Body of pancreas (tissue), 4 donors: ENCODE measurements around the gene CENPU. TPM values are rescaled to one million over a fixed set of nuclear protein-coding genes. Genes with fewer than 3 reads are reported as not detected.

Experiments
- ATAC-seq: fragments of 150-250 bp; one replicate; pipeline ENCODE4 v1.9.1; 2016
- DNase-seq, 4 donors: peaks; one replicate each; pipeline ENCODE4 v3.0.0-alpha.2; 2019
- H3K27ac ChIP-seq, 4 donors: fragments of 200-600 bp; sonication (generic); 1 replicate in 3 of 4; 2 replicates in 1 of 4; pipeline versions ENCODE4 v1.5.1 to v1.6.1; 2016 to 2019; ENCODE audit warnings: mild to moderate bottlenecking in 1 of 4, mixed read lengths in 1 of 4, moderate library complexity in 1 of 4
- H3K27me3 ChIP-seq, 2 donors: fragments of 200-600 bp; sonication (generic); one replicate each; pipeline ENCODE4 v1.6.0; 2016; ENCODE audit warnings: mild to moderate bottlenecking in 1 of 2
- H3K36me3 ChIP-seq, 2 donors: fragments of 200-600 bp; sonication (generic); replicated peaks in 1 of 2; 2 replicates each; pipeline ENCODE4 v1.5.1; 2016; ENCODE audit warnings: low read depth in 2 of 2; ENCODE audit not compliant: insufficient read depth in 1 of 2
- H3K4me1 ChIP-seq: fragments of 200-600 bp; sonication (generic); one replicate; pipeline ENCODE4 v1.6.0; 2016
- H3K4me3 ChIP-seq, 2 donors: fragments of 200-600 bp; sonication (generic); 1 replicate in 1 of 2; 2 replicates in 1 of 2; pipeline ENCODE4 v1.5.1; 2016 to 2019
- H3K9me3 ChIP-seq, 3 donors: fragments of 200-600 bp; sonication (generic); 1 replicate in 2 of 3; 2 replicates in 1 of 3; pipeline ENCODE4 v1.5.1; 2016
- CTCF ChIP-seq, 7 experiments: fragments of 450-650 bp in 4 of 7; fragments of 200-600 bp in 3 of 7; sonication (generic) in 3 of 7; IDR thresholded peaks; one replicate each; pipeline ENCODE4 v1.5.1; 2016 to 2019; ENCODE audit warnings: antibody characterized with exemption in 7 of 7
- POLR2A ChIP-seq, 3 donors: fragments of 450-650 bp; IDR thresholded peaks; one replicate each; pipeline ENCODE4 v1.6.1; 2016; ENCODE audit warnings: antibody characterized with exemption in 3 of 3, mild to moderate bottlenecking in 2 of 3
- WGBS, 2 donors: methylation state at CpG; one replicate each; pipeline ENCODE4 v1.1.5; 2017; 5-methylcytosine and 5-hydroxymethylcytosine counted together
- intact Hi-C: fragments of 100-400 bp; cut with DNase I; formaldehyde crosslinking; loops from one replicate; pipeline ENCODE4 v1.15.1; 2023
- total RNA-seq, 2 donors: library from RNA; depleted of rRNA; stranded (reverse); fragments of >200 nt; gene quantifications; one replicate each; pipeline ENCODE4 v1.1.0, GENCODE V29; 2016

The CENPU gene
- total RNA-seq, 2 donors from 2014 or later: 2.1 to 2.3 TPM

- Histone ChIP-seq H3K27ac (peak within 1 kb of the TSS; percentile 81 to 98 (median 95)), H3K4me1 (peaks cover 37% of the 10 kb centered on the region), H3K36me3 (no peaks in the 10 kb centered on the region), H3K27me3 (no peaks in the 10 kb centered on the region), H3K4me3 (peak within 1 kb of the TSS; percentile 62 to 88), H3K9me3 (no peaks in the 10 kb centered on the region)
- DNase-seq: peak; percentile 96 to 97 (median 97)
- peak; percentile 94 to 96 (median 94) for TF ChIP-seq POLR2A (IDR thresholded peaks at IDR 0.05)
- peak in 5 of 7 experiments; percentile 5 to 44 (median 40) for TF ChIP-seq CTCF (IDR thresholded peaks at IDR 0.05)
- peak; percentile 94 for ATAC-seq
- WGBS, 2 donors: 0 to 1% methylated on average over 5 to 71 of the region's 90 CpGs
- intact Hi-C loops: no loop called here
These were observed 84.6 kb downstream of the CENPU start, which contains the start of the genes CASP3 and PRIMPOL for GRCh38 chr4:184649026-184649970. TSS of gene CASP3 (minus strand) at chr4:184649447. CDS start at chr4:184638453, 10,994 bp downstream. TSS of gene PRIMPOL (plus strand) at chr4:184649738. CDS start at chr4:184657141, 7,403 bp downstream.

- peak; percentile 51 for ATAC-seq
- intact Hi-C loops: no loop called here
These were observed 85.4 kb downstream of the CENPU start for GRCh38 chr4:184648313-184649025.

GRCh38 chr4:184648054-184648312, 85.9 kb downstream of the CENPU start:
- WGBS, 2 donors: 1% methylated on average over 6 of the region's 6 CpGs
- intact Hi-C loops: no loop called here
- peaks cover 37% of the 10 kb centered on the region for H3K4me1 ChIP-seq

More at GRCh38 chr4:184648313-184649025, 85.4 kb downstream of the CENPU start:
- H3K27ac ChIP-seq: peak overlapping the region; percentile 81 to 98 (median 95)
- no peaks in the 10 kb centered on the region for H3K27me3 ChIP-seq
- WGBS, 2 donors: 0% methylated on average over 16 to 52 of the region's 52 CpGs
- peak overlapping the region; percentile 62 to 88 for H3K4me3 ChIP-seq
- DNase-seq: peak; percentile 71 to 74 (median 72)
- peaks cover 37% of the 10 kb centered on the region for H3K4me1 ChIP-seq
- peak in 1 of 7 experiments; percentile 9 for TF ChIP-seq CTCF (IDR thresholded peaks at IDR 0.05)
- no peak for TF ChIP-seq POLR2A (IDR thresholded peaks at IDR 0.05)
- no peaks in the 10 kb centered on the region for H3K9me3 ChIP-seq
- H3K36me3 ChIP-seq: no peaks in the 10 kb centered on the region

More at GRCh38 chr4:184648054-184648312, 85.9 kb downstream of the CENPU start:
- H3K27ac ChIP-seq: peak overlapping the region; percentile 81 to 98 (median 95)
- peak overlapping the region in 1 of 2 donors; percentile 62 for H3K4me3 ChIP-seq
- DNase-seq: no peak
- no peaks in the 10 kb centered on the region for H3K27me3 ChIP-seq
- no peak for ATAC-seq
- TF ChIP-seq POLR2A (IDR thresholded peaks at IDR 0.05) (no peak), CTCF (IDR thresholded peaks at IDR 0.05) (no peak)
- H3K9me3 ChIP-seq: no peaks in the 10 kb centered on the region
- no peaks in the 10 kb centered on the region for H3K36me3 ChIP-seq
